ENCODE measurements around the gene TTLL5. TPM values are rescaled to one million over a fixed set of nuclear protein-coding genes. Genes with fewer than 3 reads are reported as not detected.
"Not testable (repeated sequence)": the region's sequence is repeated elsewhere in the genome, so short reads cannot be mapped to it uniquely, and the experiment has no call there.

Gene TTLL5
- total RNA-seq, 5 donors from 2014 or later (not counting 1 experiment from before 2014, with no cell fraction given) = 15.4 to 36.2 (median 22.2) TPM

DNA sequence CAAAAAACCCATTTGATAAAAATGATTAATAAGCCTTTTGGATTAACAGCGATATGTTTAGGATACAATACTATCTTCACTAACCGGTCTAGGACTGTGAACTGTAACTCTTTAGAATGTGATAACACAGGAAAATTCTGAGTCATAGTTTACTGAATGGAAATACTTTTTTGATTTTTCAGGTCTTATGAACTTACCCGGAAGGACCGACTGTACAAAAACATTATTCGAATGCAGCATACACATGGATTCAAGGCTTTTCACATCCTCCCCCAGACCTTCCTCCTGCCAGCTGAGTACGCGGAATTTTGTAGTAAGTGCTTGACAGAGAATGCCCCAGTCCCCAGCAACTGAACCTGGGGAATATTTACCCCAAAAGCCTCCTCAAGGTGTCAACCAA, 29.0 kb downstream of the TTLL5 start:
- H3K9me3 ChIP-seq = no peaks in the 10 kb centered on the region
- H3K36me3 Mint-ChIP-seq = peaks cover 68% of the 10 kb centered on the region
- H3K27me3 Mint-ChIP-seq = no peaks in the 10 kb centered on the region
- no peak overlapping the region for H3K4me3 Mint-ChIP-seq
- H3K4me1 Mint-ChIP-seq = no peaks in the 10 kb centered on the region
- no peaks in the 10 kb centered on the region for H3K4me1 ChIP-seq (ENCODE audit: control insufficient read depth in 1 of 2, extremely low read depth in 1 of 2, insufficient read depth in 2 of 2, low read length in 2 of 2)
- CTCF ChIA-PET = no interaction called here
- POLR2A ChIA-PET = no interaction called here
- no peak overlapping the region for H3K27ac ChIP-seq (ENCODE audit: low read length)
- peaks cover 9 to 19% of the 10 kb centered on the region in 2 donors for H3K36me3 ChIP-seq (ENCODE audit: control insufficient read depth in 2 of 2, extremely low read depth in 1 of 2, insufficient read depth in 1 of 2, low read length in 1 of 2)
- H3K27me3 ChIP-seq (replicated peaks in 1 of 2; ENCODE audit: control insufficient read depth in 2 of 2, extremely low read depth in 1 of 2, insufficient read depth in 2 of 2, low read length in 1 of 2) = no peaks in the 10 kb centered on the region
- DNase-seq (no peak), ATAC-seq (replicated peaks in 1 of 4) (no peak)
- no peak overlapping the region for H3K4me3 ChIP-seq (ENCODE audit: control insufficient read depth in 1 of 2, extremely low read depth in 1 of 2, low read length in 1 of 2)
- no peak overlapping the region for H3K27ac Mint-ChIP-seq
- 40% methylated on average over 2 of the region's 7 CpGs for WGBS (ENCODE audit: insufficient coverage)
- H3K9me3 Mint-ChIP-seq = peaks cover 0 to 9% (median 6%) of the 10 kb centered on the region in 3 donors

DNA sequence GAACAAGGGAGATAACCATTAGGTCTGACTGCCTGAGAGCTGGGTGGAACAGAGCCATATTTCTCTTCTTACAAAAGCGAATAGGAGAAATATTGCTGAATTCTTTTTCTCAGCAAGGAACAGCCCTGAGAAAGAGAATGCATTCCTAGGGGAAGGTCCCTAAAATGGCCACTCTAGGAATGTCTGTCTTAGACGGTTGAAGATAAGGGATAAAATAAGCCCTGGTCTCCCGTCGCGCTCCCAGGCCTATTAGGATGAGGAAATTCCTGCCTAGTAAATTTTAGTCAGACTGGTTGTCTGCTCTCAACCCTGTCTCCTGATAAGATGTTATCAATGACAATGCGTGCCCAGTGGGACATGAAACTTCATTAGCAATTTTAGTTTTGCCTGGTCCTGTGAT, 34.0 kb downstream of the TTLL5 start:
- CTCF ChIA-PET; H3K27me3 ChIP-seq (replicated peaks in 1 of 2; ENCODE audit: control insufficient read depth in 2 of 2, extremely low read depth in 1 of 2, insufficient read depth in 2 of 2, low read length in 1 of 2); H3K9me3 ChIP-seq; DNase-seq; H3K4me3 Mint-ChIP-seq; H3K27ac ChIP-seq (ENCODE audit: low read length); H3K4me3 ChIP-seq (ENCODE audit: control insufficient read depth in 1 of 2, extremely low read depth in 1 of 2, low read length in 1 of 2); POLR2A ChIA-PET; H3K27me3 Mint-ChIP-seq; H3K4me1 Mint-ChIP-seq; H3K4me1 ChIP-seq (ENCODE audit: control insufficient read depth in 1 of 2, extremely low read depth in 1 of 2, insufficient read depth in 2 of 2, low read length in 2 of 2); ATAC-seq (replicated peaks in 1 of 4); H3K27ac Mint-ChIP-seq: not testable (repeated sequence)
- 96% methylated on average over 4 of the region's 6 CpGs for WGBS (ENCODE audit: insufficient coverage)
- Mint-ChIP-seq H3K9me3 (peaks cover 0 to 12% (median 6%) of the 10 kb centered on the region in 3 donors), H3K36me3 (peaks cover 80% of the 10 kb centered on the region)
- peaks cover 9 to 24% of the 10 kb centered on the region in 2 donors for H3K36me3 ChIP-seq (ENCODE audit: control insufficient read depth in 2 of 2, extremely low read depth in 1 of 2, insufficient read depth in 1 of 2, low read length in 1 of 2)

DNA sequence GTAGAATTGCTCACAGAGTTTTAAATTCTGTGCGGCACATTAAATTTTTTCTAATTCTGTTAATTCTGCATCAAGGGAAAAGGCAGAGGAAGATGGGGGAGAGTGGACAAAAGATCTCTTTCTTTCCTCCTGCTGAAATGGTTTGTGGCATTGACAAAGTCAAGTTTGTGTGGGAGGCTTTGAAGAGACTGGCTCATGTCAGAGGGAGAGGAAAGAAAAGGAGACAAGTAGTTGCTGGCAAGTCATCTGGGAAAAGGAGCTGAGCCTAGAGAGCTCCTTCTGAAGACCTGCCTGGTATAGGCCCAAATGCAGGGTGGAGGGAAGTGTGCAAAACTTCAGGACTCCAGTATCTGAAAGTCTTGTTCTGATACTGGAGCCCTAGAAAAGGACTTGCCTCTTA, 36.3 kb downstream of the TTLL5 start:
- H3K27me3 Mint-ChIP-seq = no peaks in the 10 kb centered on the region
- no peaks in the 10 kb centered on the region for H3K4me1 ChIP-seq (ENCODE audit: control insufficient read depth in 1 of 2, extremely low read depth in 1 of 2, insufficient read depth in 2 of 2, low read length in 2 of 2)
- peaks cover 81% of the 10 kb centered on the region for H3K36me3 Mint-ChIP-seq
- H3K27ac Mint-ChIP-seq = peak overlapping the region in 1 of 2 donors; percentile 44
- H3K27me3 ChIP-seq (replicated peaks in 1 of 2; ENCODE audit: control insufficient read depth in 2 of 2, extremely low read depth in 1 of 2, insufficient read depth in 2 of 2, low read length in 1 of 2) = no peaks in the 10 kb centered on the region
- WGBS (ENCODE audit: insufficient coverage) = no CpG with 5 or more reads among the region's 1 CpG
- H3K4me1 Mint-ChIP-seq = no peaks in the 10 kb centered on the region
- no peak overlapping the region for H3K4me3 Mint-ChIP-seq
- H3K9me3 ChIP-seq = no peaks in the 10 kb centered on the region
- ATAC-seq (replicated peaks in 1 of 4) (no peak), DNase-seq (no peak)
- H3K4me3 ChIP-seq (ENCODE audit: control insufficient read depth in 1 of 2, extremely low read depth in 1 of 2, low read length in 1 of 2) = no peak overlapping the region
- H3K27ac ChIP-seq (ENCODE audit: low read length) = no peak overlapping the region
- peaks cover 0 to 12% (median 6%) of the 10 kb centered on the region in 3 donors for H3K9me3 Mint-ChIP-seq
- POLR2A ChIA-PET = no interaction called here
- H3K36me3 ChIP-seq (ENCODE audit: control insufficient read depth in 2 of 2, extremely low read depth in 1 of 2, insufficient read depth in 1 of 2, low read length in 1 of 2) = peaks cover 0 to 22% of the 10 kb centered on the region in 2 donors
- CTCF ChIA-PET = no interaction called here

DNA sequence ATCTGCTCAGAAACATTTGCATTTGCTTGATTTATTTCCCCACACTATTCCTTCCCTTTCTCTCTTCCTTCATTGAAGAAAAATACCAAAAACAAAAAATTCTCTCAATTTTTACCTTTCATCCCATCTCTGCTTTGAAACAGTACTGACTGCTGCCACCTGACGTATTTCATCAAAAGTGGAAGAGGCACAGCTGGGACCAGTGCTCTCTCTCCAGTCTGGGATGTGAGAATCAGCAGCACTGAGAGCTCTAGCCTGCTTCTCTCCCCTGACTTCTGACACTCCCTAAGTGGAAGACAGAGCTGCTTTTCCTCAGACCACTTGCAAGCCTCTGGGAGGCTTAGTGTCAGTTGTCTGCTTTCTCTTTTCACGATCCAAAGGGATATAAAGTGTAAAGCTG, 36.9 kb downstream of the TTLL5 start:
- no peaks in the 10 kb centered on the region for H3K4me1 ChIP-seq (ENCODE audit: control insufficient read depth in 1 of 2, extremely low read depth in 1 of 2, insufficient read depth in 2 of 2, low read length in 2 of 2)
- Mint-ChIP-seq H3K27ac (no peak overlapping the region), H3K4me1 (no peaks in the 10 kb centered on the region), H3K9me3 (peaks cover 0 to 12% (median 6%) of the 10 kb centered on the region in 3 donors), H3K36me3 (peaks cover 76% of the 10 kb centered on the region), H3K27me3 (no peaks in the 10 kb centered on the region), H3K4me3 (no peak overlapping the region)
- no peak overlapping the region for H3K4me3 ChIP-seq (ENCODE audit: control insufficient read depth in 1 of 2, extremely low read depth in 1 of 2, low read length in 1 of 2)
- ChIA-PET POLR2A (no interaction called here), CTCF (no interaction called here)
- DNase-seq (no peak), ATAC-seq (replicated peaks in 1 of 4) (no peak)
- H3K27ac ChIP-seq (ENCODE audit: low read length) = no peak overlapping the region
- no peaks in the 10 kb centered on the region for H3K9me3 ChIP-seq
- H3K27me3 ChIP-seq (replicated peaks in 1 of 2; ENCODE audit: control insufficient read depth in 2 of 2, extremely low read depth in 1 of 2, insufficient read depth in 2 of 2, low read length in 1 of 2) = no peaks in the 10 kb centered on the region
- 100% methylated on average over 1 of the region's 2 CpGs for WGBS (ENCODE audit: insufficient coverage)
- H3K36me3 ChIP-seq (ENCODE audit: control insufficient read depth in 2 of 2, extremely low read depth in 1 of 2, insufficient read depth in 1 of 2, low read length in 1 of 2) = peaks cover 2 to 23% of the 10 kb centered on the region in 2 donors

DNA sequence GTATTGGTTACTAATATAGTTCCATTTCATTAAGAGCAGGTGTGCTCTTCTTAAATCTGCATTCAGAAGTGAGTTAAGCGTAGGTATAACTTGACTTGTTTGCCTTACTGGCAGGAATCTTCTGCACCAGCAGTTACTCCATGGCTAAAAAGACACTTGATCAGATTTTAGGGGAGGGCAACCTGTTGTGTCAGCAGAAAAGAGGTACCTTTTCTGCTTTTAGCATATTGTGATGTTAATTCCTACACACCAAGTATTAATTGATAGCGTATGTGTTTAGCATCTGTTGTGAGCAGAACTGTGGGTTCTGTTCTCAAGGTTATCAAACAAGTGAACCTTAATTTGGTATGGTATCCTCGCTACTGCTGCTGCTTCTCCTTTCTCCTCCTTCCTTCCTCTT, 38.3 kb downstream of the TTLL5 start:
- DNase-seq (no peak), ATAC-seq (replicated peaks in 1 of 4) (no peak)
- no peaks in the 10 kb centered on the region for H3K9me3 ChIP-seq
- Mint-ChIP-seq H3K9me3 (peaks cover 0 to 7% (median 6%) of the 10 kb centered on the region in 3 donors), H3K4me1 (no peaks in the 10 kb centered on the region), H3K4me3 (no peak overlapping the region), H3K27me3 (no peaks in the 10 kb centered on the region), H3K27ac (no peak overlapping the region), H3K36me3 (peaks cover 65% of the 10 kb centered on the region)
- H3K27me3 ChIP-seq (replicated peaks in 1 of 2; ENCODE audit: control insufficient read depth in 2 of 2, extremely low read depth in 1 of 2, insufficient read depth in 2 of 2, low read length in 1 of 2) = no peaks in the 10 kb centered on the region
- no peaks in the 10 kb centered on the region for H3K4me1 ChIP-seq (ENCODE audit: control insufficient read depth in 1 of 2, extremely low read depth in 1 of 2, insufficient read depth in 2 of 2, low read length in 2 of 2)
- H3K36me3 ChIP-seq (ENCODE audit: control insufficient read depth in 2 of 2, extremely low read depth in 1 of 2, insufficient read depth in 1 of 2, low read length in 1 of 2) = peaks cover 3 to 22% of the 10 kb centered on the region in 2 donors
- CTCF ChIA-PET = interaction anchor here in 1 of 2 donors (0.5 kb wide), 1 partner anchor 1394 kb away, joined by 4 read pairs; no protein-coding TSS in a partner anchor
- POLR2A ChIA-PET = no interaction called here
- WGBS (ENCODE audit: insufficient coverage) = no CpG with 5 or more reads among the region's 3 CpGs
- H3K27ac ChIP-seq (ENCODE audit: low read length) = no peak overlapping the region
- no peak overlapping the region for H3K4me3 ChIP-seq (ENCODE audit: control insufficient read depth in 1 of 2, extremely low read depth in 1 of 2, low read length in 1 of 2)

DNA sequence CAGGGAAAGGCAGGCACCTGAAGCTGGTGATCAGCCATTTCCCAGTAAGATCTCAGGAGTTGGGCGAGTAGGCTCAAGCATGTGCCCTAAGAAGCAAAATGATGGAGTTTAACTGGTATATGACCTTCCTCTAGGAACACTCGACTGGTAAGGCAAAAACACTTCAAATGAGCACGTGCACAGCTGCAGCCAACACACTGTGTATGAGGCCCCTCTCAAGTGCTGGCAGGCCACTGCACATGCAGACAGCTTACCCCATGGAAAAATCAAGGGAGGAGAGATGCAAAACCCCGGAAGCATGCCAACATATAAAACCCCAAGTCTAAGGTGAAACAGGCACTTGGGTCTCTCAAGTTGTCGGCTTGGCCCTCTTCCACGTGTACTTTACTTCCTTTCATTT, 39.2 kb downstream of the TTLL5 start:
- Mint-ChIP-seq H3K4me3 (no peak overlapping the region), H3K36me3 (peaks cover 60% of the 10 kb centered on the region), H3K4me1 (no peaks in the 10 kb centered on the region), H3K27me3 (no peaks in the 10 kb centered on the region), H3K9me3 (no peaks in the 10 kb centered on the region), H3K27ac (no peak overlapping the region)
- Histone ChIP-seq H3K27me3 (replicated peaks in 1 of 2; ENCODE audit: control insufficient read depth in 2 of 2, extremely low read depth in 1 of 2, insufficient read depth in 2 of 2, low read length in 1 of 2) (no peaks in the 10 kb centered on the region), H3K36me3 (ENCODE audit: control insufficient read depth in 2 of 2, extremely low read depth in 1 of 2, insufficient read depth in 1 of 2, low read length in 1 of 2) (peaks cover 3 to 22% of the 10 kb centered on the region in 2 donors), H3K4me1 (ENCODE audit: control insufficient read depth in 1 of 2, extremely low read depth in 1 of 2, insufficient read depth in 2 of 2, low read length in 2 of 2) (no peaks in the 10 kb centered on the region), H3K9me3 (no peaks in the 10 kb centered on the region), H3K4me3 (ENCODE audit: control insufficient read depth in 1 of 2, extremely low read depth in 1 of 2, low read length in 1 of 2) (no peak overlapping the region), H3K27ac (ENCODE audit: low read length) (no peak overlapping the region)
- CTCF ChIA-PET = no interaction called here
- ATAC-seq (replicated peaks in 1 of 4) = no peak
- 100% methylated on average over 3 of the region's 6 CpGs for WGBS (ENCODE audit: insufficient coverage)
- POLR2A ChIA-PET = no interaction called here
- DNase-seq = no peak

DNA sequence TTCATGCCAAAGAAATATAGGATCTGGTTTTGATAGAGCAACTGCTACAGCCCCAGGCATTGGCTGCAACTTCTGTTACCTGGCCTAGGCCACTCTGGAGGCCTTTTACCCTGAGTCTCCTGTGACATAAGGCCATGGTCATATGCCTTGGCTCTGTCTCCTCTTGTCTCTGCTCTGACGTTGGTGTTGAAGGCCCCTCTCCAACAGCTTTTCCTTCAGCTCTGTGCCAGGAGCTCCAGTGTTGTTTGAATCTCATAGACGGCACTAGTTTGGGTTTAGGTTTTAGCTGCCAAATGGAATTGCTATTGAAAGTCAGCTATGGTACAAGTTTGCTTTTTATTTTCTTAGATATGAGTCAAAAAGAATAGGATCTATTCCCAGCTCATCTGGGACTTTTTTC, 41.1 kb downstream of the TTLL5 start:
- no peaks in the 10 kb centered on the region for H3K27me3 Mint-ChIP-seq
- H3K36me3 ChIP-seq (ENCODE audit: control insufficient read depth in 2 of 2, extremely low read depth in 1 of 2, insufficient read depth in 1 of 2, low read length in 1 of 2) = peaks cover 3 to 23% of the 10 kb centered on the region in 2 donors
- H3K4me3 Mint-ChIP-seq = no peak overlapping the region
- no peak overlapping the region for H3K27ac Mint-ChIP-seq
- H3K36me3 Mint-ChIP-seq = peaks cover 53% of the 10 kb centered on the region
- ChIA-PET CTCF (interaction anchor here in 1 of 2 donors (0.6 to 1.2 kb wide), 4 partner anchors 9 to 348 kb away, joined by 3 to 7 read pairs (median 4); no protein-coding TSS in a partner anchor), POLR2A (no interaction called here)
- H3K4me1 ChIP-seq (ENCODE audit: control insufficient read depth in 1 of 2, extremely low read depth in 1 of 2, insufficient read depth in 2 of 2, low read length in 2 of 2) = no peaks in the 10 kb centered on the region
- H3K27me3 ChIP-seq (replicated peaks in 1 of 2; ENCODE audit: control insufficient read depth in 2 of 2, extremely low read depth in 1 of 2, insufficient read depth in 2 of 2, low read length in 1 of 2) = no peaks in the 10 kb centered on the region
- DNase-seq (no peak), ATAC-seq (replicated peaks in 1 of 4) (no peak)
- no CpG with 5 or more reads among the region's 2 CpGs for WGBS (ENCODE audit: insufficient coverage)
- H3K4me1 Mint-ChIP-seq = no peaks in the 10 kb centered on the region
- no peaks in the 10 kb centered on the region for H3K9me3 Mint-ChIP-seq
- no peaks in the 10 kb centered on the region for H3K9me3 ChIP-seq
- H3K4me3 ChIP-seq (ENCODE audit: control insufficient read depth in 1 of 2, extremely low read depth in 1 of 2, low read length in 1 of 2) = no peak overlapping the region
- no peak overlapping the region for H3K27ac ChIP-seq (ENCODE audit: low read length)
